ENCODE data around the gene BTBD7.

Gene BTBD7

DNA sequence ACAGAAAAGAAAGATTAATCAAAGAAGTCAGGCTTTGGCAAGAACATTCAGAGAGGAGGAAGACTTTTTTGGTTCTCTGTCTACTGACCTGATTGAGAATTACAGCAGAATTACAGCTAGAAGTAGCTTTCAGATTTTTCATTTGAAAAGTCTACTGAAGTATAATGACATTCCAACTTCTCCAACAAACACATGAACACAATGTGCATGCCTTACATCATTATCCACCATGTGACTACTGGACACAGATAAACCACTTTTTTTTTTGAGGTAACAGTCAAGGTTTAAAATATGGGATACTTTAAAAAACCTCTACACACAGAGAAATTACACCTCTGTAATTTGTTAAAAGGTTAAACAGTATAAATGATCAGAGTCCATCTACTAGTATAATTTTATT, 12.3 kb downstream of the BTBD7 start:
- TF ChIP-seq POLR2AphosphoS5 (IDR thresholded peaks at IDR 0.05; ENCODE audit: low read depth, low read length): no peak
- TF ChIP-seq FOXP2 (optimal IDR thresholded peaks at IDR 0.05; ENCODE audit: borderline replicate concordance, extremely low read depth, extremely low read length, insufficient read depth): no peak
- TF ChIP-seq TAF1 (IDR thresholded peaks at IDR 0.05; ENCODE audit: borderline replicate concordance, insufficient read depth, low read length): no peak
- TF ChIP-seq, protein P1, sequence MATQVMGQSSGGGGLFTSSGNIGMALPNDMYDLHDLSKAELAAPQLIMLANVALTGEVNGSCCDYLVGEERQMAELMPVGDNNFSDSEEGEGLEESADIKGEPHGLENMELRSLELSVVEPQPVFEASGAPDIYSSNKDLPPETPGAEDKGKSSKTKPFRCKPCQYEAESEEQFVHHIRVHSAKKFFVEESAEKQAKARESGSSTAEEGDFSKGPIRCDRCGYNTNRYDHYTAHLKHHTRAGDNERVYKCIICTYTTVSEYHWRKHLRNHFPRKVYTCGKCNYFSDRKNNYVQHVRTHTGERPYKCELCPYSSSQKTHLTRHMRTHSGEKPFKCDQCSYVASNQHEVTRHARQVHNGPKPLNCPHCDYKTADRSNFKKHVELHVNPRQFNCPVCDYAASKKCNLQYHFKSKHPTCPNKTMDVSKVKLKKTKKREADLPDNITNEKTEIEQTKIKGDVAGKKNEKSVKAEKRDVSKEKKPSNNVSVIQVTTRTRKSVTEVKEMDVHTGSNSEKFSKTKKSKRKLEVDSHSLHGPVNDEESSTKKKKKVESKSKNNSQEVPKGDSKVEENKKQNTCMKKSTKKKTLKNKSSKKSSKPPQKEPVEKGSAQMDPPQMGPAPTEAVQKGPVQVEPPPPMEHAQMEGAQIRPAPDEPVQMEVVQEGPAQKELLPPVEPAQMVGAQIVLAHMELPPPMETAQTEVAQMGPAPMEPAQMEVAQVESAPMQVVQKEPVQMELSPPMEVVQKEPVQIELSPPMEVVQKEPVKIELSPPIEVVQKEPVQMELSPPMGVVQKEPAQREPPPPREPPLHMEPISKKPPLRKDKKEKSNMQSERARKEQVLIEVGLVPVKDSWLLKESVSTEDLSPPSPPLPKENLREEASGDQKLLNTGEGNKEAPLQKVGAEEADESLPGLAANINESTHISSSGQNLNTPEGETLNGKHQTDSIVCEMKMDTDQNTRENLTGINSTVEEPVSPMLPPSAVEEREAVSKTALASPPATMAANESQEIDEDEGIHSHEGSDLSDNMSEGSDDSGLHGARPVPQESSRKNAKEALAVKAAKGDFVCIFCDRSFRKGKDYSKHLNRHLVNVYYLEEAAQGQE (IDR thresholded peaks at IDR 0.05; ENCODE audit: insufficient read depth in 1 of 2, low read depth in 2 of 2, low read length in 2 of 2): no peak
- TF ChIP-seq SIN3A (IDR thresholded peaks at IDR 0.05; ENCODE audit: borderline replicate concordance, insufficient read depth, low read length): no peak

DNA sequence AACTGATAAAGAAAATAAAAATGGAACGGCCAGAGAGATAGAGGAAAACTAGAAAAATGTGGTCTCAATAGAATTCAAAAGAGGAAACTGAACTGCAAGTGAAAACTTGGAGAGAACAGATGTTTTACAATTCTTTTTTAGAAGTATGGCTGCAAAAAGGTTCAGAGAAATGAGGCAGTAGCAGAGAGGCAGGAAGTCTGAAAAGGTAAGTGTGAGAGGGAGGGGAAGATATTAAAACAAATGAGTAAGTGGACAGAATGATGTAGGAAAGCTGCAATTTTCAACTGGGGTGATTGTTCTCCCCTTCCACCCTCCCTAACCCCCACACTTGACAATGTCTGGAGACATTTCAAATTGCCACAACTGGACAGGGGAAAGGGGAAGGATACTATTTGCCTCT, 12.9 kb downstream of the BTBD7 start:
- TF ChIP-seq, protein P1 (IDR thresholded peaks at IDR 0.05; ENCODE audit: insufficient read depth in 1 of 2, low read depth in 2 of 2, low read length in 2 of 2): no peak
- TF ChIP-seq TAF1 (IDR thresholded peaks at IDR 0.05; ENCODE audit: borderline replicate concordance, insufficient read depth, low read length): no peak
- no peak for TF ChIP-seq POLR2AphosphoS5 (IDR thresholded peaks at IDR 0.05; ENCODE audit: low read depth, low read length)
- TF ChIP-seq FOXP2 (optimal IDR thresholded peaks at IDR 0.05; ENCODE audit: borderline replicate concordance, extremely low read depth, extremely low read length, insufficient read depth): no peak
- no peak for TF ChIP-seq SIN3A (IDR thresholded peaks at IDR 0.05; ENCODE audit: borderline replicate concordance, insufficient read depth, low read length)

DNA sequence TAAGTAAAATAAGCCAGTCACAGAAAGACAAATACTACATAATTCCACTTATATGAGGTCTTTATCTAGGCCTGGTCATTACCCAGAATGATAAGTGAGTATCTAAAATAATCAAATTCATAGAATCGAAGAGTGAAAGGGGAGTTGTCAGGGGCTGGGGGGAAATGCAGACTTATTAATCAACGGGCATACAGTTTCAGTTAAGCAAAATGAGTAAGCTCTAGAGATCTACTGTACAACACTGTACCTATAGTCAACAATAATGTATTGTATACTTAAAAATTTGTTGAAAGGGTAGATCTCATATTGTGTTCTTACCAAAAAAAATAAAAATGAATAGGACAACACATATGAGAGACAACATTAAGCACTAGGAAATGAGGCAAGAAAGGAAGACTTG, 13.3 kb downstream of the BTBD7 start:
- TF ChIP-seq FOXP2 (optimal IDR thresholded peaks at IDR 0.05; ENCODE audit: borderline replicate concordance, extremely low read depth, extremely low read length, insufficient read depth): no peak
- no peak for TF ChIP-seq TAF1 (IDR thresholded peaks at IDR 0.05; ENCODE audit: borderline replicate concordance, insufficient read depth, low read length)
- TF ChIP-seq POLR2AphosphoS5 (IDR thresholded peaks at IDR 0.05; ENCODE audit: low read depth, low read length): no peak
- TF ChIP-seq, protein P1 (IDR thresholded peaks at IDR 0.05; ENCODE audit: insufficient read depth in 1 of 2, low read depth in 2 of 2, low read length in 2 of 2): no peak
- no peak for TF ChIP-seq SIN3A (IDR thresholded peaks at IDR 0.05; ENCODE audit: borderline replicate concordance, insufficient read depth, low read length)

DNA sequence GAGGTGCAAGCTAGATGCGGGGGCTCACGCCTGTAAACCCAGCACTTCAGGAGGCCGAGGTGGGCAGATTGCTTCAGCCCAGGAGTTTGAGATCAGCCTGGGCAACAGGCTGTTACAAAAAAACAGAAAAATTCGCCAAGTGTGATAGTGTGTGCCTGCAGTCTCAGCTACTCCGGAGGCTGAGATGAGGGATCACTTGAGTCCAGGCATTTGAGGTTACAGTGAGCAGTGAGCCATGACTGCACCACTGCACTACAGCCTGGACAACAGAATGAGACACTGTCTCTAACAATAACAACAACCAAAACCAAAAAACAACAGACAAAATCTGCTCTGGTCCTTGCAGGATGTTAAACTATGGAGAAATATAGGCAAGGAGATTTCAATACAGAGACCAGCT, 13.9 kb downstream of the BTBD7 start:
- TF ChIP-seq POLR2AphosphoS5 (IDR thresholded peaks at IDR 0.05; ENCODE audit: low read depth, low read length) (no peak), FOXP2 (optimal IDR thresholded peaks at IDR 0.05; ENCODE audit: borderline replicate concordance, extremely low read depth, extremely low read length, insufficient read depth) (no peak), SIN3A (IDR thresholded peaks at IDR 0.05; ENCODE audit: borderline replicate concordance, insufficient read depth, low read length) (no peak), TAF1 (IDR thresholded peaks at IDR 0.05; ENCODE audit: borderline replicate concordance, insufficient read depth, low read length) (no peak)
- TF ChIP-seq, protein P1 (IDR thresholded peaks at IDR 0.05; ENCODE audit: insufficient read depth in 1 of 2, low read depth in 2 of 2, low read length in 2 of 2): no peak
